HG03571 (cell line): ENCODE results near the gene LYZL1.
"Not testable (repeated sequence)": the region's sequence is repeated elsewhere in the genome, so short reads cannot be mapped to it uniquely, and the experiment has no call there.

Source experiments
- ATAC-seq: cut with Tn5 transposase; IDR thresholded peaks from one replicate; pipeline ENCODE4 v1.9.1; 2021; ENCODE audit not compliant: unreplicated experiment

Gene LYZL1

GRCh38 chr10:29304995-29305335 lies 16.1 kb downstream of the LYZL1 start:
- no peak for ATAC-seq

DNA sequence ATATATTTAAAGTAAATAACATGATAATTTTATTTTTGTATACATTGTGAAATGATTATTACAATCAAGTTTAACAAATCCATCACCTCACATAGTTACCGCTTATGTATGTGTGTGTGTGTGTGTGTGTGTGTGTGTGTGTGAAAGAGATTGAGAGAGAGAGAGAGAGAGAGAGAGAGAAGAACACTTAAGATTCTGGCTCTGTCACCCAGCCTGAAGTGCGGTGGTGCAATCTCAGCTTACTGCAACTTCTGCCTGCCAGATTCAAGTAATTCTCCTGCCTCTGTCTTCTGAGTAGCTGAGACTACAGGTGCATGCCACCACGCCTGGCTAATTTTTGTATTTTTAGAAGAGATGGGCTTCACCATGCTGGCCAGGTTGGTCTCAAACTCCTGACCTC lies 17.8 kb downstream of the LYZL1 start:
- no peak for ATAC-seq

GRCh38 chr10:29308142-29308541 lies 19.3 kb downstream of the LYZL1 start:
- not testable (repeated sequence) for ATAC-seq

DNA sequence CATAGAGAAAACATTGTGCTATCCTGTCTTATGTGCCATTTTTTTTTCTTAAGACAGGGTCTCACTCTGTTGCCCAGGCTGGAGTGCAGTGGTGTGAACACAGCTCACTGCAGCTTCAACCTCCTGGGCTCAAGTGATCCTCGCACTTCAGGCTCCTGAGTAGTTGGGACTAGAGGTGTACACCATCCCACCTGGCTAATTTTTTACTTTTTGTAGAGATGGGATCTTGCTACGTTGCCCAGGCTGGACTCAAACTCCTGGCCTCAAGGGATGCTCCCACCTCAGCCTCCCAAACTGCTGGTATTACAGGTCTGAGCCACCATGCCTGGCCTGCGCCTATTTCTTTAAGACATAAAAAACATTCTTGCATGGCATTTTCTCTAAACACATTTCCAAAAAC lies 20.6 kb downstream of the LYZL1 start:
- no peak for ATAC-seq

DNA sequence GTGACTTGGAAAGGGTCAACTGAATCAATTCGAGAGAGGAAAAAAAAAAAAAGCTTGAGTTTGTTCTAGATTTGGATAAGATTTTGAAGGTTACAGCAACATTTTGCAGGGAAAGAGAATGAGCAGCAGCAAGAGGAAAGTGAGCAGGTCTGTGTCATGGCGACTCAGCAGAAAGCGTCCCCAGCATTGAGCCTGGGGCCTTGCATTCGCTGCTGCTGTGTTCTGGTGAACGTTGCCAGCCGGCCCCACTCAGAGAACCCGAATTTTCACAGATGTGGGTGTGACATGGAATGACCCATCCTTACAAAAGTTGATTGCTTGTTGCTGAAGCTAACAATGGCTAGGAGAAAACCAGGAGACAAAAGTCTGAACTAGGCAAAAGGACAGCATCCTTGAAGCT lies 21.6 kb downstream of the LYZL1 start:
- ATAC-seq = not testable (repeated sequence)

GRCh38 chr10:29313071-29313470 lies 24.2 kb downstream of the LYZL1 start:
- no peak for ATAC-seq

DNA sequence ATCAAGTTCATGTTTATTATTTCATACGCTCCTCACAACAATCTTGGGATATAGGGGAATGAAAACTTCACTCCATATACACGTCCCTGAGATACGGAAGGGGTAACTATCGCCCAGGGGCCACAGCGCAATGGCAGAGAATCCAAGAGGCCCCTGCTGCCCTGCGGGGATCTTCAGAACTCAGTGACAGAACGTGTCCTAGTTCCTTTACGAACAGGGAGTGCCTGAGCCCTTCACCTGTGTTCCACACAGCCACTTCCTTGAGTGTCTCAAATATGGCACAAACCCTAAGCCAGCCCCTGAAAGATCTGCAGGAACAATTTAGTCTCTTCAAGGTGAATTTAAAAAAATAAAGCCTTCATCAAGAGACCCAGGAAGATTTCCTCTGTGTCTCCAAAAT lies 25.9 kb downstream of the LYZL1 start:
- ATAC-seq = no peak

DNA sequence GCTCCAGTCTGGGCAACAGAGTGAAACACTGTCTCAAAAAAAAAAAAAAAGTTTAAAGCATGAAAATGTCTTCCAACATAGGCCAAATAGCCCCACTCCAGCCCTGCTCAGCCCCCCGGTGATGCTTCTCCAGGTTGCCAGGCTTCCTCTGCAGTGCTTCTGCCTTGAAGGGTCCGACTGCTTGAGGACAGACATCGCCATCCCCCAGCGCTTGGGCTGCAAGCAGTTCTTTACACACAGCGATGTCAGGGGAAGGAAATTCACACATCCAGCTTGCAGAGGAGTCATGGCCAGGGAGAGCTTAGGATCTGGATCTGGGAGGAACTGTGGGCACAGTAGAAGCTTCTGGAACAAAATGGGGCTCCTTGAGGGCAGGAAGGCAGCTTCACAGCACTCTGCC lies 26.9 kb downstream of the LYZL1 start:
- no peak for ATAC-seq

- no peak for ATAC-seq
Observed at GRCh38 chr10:29316308-29317026, 27.6 kb downstream of the LYZL1 start.

DNA sequence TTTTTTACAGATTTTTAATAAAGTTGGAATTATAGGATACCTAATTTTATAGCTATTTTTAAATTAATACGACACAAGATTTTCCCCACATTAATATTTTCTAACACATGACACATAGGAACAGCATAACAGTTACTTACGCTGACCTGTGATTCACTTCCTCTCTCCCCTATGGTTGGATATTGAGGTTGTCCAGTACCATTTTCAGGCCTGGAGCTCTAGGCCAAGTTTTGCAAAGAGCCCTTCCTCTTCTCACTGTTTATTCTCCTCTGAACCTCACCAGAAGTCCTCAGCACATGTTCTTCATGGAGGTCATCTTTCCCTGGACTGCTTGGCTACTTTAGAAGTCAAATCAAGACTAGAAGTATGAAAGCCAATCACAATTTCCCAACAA lies 28.2 kb downstream of the LYZL1 start:
- no peak for ATAC-seq

DNA sequence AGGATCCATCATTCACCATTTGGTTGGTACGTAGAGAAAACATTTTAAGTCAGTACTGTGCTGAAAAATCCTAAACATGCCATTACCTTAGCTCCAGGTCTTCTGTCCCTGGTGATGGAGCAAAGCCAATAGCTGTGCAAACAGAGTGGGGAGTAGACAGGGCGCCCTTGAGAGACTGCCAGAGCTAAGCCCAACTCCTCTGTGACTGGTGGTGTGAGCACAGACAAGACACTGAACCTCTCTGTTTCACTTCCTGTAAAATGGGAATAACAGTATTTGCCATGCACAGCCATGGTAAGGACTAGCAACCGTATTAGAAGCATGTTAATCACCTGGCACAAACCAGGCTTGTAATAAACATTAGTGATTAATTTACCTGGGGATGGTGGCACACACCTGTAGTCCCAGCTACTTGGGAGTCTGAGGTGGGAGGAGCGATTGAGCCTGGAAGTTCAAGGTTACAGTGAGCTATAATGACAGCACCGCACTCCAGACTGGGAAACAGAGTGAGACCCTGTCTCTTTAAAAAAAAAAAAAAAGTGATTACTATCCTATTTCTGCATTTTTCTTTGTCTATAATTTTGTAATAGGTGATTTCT lies 28.7 kb downstream of the LYZL1 start:
- ATAC-seq = no peak

DNA sequence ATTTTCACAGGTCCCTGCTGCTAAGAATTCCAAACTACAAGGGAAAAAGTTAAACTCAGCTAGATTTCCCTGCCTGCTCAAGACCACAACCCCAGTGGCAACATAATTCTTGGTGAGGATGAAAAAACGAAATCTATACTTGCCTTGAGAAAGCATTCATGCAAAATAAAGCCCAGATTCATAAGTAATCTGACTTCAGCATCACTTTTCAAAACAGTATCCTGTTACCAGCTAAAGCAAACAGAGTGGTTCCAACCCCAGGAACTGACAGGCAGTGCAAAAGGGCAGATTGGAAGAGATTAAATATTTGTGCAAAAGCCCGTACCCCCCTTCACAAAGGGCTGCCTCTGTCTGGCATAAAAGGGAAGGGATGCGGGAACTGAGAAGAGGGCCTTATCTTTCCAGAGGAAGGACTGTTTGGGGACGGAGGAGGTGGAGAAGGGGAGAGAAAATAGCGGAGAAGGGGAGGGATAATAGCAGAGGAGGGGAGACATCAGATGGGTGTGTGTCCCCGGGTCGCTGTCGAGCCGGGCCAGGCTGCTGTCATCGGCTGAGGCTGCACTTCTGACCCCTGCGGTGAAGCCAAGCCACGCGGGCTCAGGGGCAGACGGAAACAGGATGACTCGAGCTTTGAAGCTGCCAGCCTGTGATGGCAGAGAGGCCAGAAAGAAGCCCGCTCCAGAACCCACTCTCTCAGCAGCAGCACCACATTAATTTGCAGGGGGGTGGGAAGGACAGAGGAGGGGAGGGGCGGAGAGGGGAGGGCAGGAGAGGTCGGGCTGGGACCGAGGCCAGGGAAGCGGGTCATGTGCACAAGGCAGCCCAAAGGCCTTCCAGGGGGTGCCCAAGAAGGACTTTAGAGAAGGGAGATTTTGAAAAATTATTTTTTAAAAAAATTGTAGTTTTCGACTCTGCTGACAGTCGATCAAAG lies 29.5 kb downstream of the LYZL1 start:
- not testable (repeated sequence) for ATAC-seq

DNA sequence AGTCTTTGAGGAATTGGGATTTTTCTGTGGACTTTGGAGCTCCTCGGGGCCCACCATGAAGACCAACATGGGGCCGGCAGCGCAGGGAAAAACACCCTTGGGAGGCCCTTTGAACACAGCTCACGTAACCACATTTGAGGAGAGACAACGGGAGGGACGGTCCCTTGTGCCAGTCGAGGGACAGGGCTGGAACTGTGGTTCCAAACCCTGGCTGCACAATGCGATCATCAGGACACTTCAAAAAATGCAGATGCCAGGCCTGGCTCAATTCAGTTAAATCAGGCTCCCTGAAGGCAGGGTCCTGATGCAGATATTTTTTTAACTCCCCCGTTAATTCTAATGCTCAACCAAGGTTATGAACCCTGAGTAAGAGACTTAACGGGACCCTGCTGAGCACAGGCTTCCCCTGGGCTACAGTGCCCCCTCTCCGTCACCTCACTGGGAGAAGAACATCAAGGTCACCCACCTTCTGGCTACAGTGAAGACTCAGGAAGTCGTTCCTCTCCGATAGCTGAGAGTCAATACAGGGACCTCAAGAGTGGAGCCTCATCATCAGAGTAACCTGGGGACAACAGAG lies 30.4 kb downstream of the LYZL1 start:
- no peak for ATAC-seq

DNA sequence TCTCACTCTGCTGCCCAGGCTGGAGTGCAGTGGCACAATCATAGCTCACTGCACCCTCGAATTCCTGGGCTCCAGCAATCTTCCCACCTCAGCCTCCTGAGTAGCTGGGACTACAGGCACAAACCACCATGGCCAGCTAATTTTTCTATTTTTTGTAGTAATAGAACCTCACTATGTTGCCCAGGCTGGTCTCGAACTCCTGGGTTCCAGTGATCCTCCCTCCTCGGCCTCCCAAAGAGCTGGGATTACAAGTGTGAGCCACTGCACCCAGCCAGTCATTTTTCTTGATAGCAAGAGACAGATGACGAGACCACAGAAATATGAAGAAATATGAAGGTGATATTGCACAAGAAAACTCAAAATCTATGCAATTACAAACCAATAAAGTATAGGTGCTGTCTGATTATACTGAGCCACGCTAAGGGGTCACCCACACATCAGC lies 31.8 kb downstream of the LYZL1 start:
- not testable (repeated sequence) for ATAC-seq

- no peak for ATAC-seq
Observed at GRCh38 chr10:29321656-29322055, 32.8 kb downstream of the LYZL1 start.

DNA sequence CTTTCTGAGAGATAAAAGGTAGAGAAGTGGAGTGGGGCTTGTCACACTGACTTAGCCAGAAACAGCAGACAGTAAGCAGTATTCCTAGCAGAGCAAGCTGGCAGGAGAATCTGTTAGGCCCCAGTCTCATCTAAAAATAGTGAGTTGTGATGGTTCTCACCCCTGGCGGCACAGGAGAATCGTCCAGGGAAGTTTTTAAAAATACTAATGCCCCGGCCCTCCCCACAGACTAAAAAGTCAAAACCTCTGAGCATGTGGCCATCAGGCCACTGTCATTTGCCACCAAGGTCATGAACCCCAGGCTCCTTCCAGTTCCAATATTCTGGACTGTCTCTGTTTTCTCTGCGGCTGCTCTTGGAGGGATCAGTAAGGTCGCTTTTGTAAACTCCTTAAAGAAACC lies 34.0 kb downstream of the LYZL1 start:
- ATAC-seq = no peak

- ATAC-seq = no peak
Observed at GRCh38 chr10:29323367-29323766, 34.5 kb downstream of the LYZL1 start.

GRCh38 chr10:29324220-29324841 lies 35.5 kb downstream of the LYZL1 start:
- ATAC-seq = no peak

DNA sequence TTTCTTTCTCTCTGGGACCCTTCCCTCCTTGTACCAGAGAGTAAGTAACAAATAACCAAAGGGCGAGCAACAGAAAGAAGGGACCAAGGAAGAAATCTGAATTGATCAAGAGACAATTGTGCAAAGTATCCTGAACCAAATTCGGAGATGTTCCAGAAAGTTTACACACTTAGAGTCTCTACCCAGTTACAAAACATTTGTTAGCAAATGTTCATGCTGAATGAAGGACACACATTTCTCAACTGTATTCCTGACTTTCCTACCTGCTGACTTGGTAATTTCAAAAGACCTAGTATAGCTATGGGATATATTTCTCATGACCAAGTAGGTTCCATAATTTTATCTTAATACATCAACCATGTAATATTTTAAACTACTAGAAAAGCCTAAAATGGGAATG lies 37.4 kb downstream of the LYZL1 start:
- ATAC-seq = no peak

DNA sequence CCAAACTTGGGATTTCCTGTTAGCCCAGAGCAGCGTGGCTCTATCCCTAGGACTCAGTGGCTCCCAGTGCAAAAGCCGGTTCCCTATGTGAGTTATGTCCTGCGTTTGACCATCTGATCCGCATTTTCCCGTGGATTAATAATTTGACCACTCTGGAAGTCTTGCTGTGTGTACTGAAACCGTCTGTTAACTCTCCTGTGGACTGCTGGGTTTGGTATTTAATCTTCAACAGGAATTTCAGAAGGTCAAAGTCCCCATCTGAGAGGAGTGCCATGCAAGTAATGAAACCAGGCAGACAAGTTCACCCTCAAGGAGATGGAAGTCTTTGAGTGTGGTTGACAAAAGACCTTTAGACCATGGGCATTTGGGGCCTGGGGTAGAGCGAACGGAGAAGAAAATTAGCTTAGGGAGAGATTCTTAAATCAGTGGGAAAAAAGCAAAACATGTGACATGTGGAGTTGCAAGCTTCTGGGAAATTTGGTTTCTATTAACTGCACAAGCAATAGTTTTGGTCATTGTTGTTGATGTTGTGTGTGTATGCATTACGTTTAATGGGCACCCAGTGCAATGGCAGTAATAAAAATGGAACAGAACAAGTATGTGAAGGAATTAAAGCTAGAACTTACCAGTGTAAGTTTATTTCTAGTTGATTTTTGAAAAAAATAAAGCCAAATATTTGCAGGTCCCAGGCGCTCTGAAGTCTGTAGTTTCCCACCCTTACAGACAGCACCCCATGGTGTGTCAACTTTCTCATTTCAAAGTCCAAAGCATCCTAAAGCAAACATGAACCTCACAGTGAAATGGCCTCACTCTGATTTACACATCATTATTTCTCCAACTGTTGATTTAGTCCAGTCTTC lies 38.2 kb downstream of the LYZL1 start:
- ATAC-seq = no peak
